ENCODE measurements around the gene UPK2. TPM values are rescaled to one million over a fixed set of nuclear protein-coding genes. Genes with fewer than 3 reads are reported as not detected.

The UPK2 gene
- total and polyA plus RNA-seq, 7 donors = not detected

DNA sequence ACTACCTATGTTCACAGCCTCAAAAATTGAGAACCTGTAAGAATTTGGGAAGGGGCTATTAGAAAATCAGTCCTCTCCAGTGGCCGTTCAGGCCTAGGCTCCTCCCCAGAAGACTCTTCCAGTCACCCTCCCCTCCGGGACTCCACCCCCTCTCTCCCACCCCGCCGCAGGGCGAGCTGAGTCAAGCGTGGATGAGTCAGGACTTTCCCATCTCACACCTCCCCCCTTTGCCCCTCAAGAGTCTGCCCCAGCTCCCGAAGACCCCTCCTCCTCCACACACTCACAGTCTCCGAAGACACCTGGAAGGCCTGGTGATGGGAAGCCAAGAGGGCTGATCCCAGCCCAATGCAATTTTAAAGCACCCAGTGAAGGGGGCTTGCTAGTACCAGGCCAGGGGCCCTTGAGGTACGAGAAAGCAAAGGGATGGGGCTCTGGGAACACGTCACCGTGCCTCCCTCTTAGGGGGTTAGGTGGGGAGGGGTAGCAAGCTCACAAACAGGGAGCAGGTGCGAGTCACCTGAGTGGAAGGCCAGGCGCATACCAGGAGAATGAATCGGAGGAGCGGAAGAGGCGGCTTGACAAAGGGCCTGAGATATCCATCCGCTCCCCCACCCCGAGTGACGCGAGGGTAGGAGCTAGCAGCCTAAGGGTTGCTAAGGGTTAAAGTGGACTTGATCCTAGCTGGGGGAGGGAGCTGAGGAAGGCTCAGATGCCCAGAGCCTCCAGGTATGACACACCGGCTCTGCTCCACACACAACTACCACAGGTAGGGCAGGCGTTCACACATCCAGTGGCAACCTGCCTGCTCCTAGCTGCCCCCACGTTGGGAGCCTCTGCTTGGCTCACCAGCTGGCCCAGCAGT is 44.0 kb upstream of the UPK2 start:
- Histone ChIP-seq H3K27ac (peak overlapping the region; percentile 95 to 100 (median 100)), H3K4me3 (peak overlapping the region; percentile 6 to 52 (median 45)), H3K9me3 (no peaks in the 10 kb centered on the region), H3K4me1 (peaks cover 0 to 100% (median 98%) of the 10 kb centered on the region in 4 donors), H3K36me3 (peaks cover 0 to 9% (median 7%) of the 10 kb centered on the region in 4 donors), H3K27me3 (no peaks in the 10 kb centered on the region)
- TF ChIP-seq EP300 (IDR thresholded peaks at IDR 0.05) (no peak), POLR2AphosphoS5 (IDR thresholded peaks at IDR 0.05) (peak; percentile 39 to 80 (median 57)), POLR2A (IDR thresholded peaks at IDR 0.05) (peak in 1 of 2 donors; percentile 45)
- TF ChIP-seq, protein P1, sequence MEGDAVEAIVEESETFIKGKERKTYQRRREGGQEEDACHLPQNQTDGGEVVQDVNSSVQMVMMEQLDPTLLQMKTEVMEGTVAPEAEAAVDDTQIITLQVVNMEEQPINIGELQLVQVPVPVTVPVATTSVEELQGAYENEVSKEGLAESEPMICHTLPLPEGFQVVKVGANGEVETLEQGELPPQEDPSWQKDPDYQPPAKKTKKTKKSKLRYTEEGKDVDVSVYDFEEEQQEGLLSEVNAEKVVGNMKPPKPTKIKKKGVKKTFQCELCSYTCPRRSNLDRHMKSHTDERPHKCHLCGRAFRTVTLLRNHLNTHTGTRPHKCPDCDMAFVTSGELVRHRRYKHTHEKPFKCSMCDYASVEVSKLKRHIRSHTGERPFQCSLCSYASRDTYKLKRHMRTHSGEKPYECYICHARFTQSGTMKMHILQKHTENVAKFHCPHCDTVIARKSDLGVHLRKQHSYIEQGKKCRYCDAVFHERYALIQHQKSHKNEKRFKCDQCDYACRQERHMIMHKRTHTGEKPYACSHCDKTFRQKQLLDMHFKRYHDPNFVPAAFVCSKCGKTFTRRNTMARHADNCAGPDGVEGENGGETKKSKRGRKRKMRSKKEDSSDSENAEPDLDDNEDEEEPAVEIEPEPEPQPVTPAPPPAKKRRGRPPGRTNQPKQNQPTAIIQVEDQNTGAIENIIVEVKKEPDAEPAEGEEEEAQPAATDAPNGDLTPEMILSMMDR (IDR thresholded peaks at IDR 0.05) = no peak
- whole genome bisulfite sequencing, 2 donors = 9 to 29% methylated on average over 23 of the region's 23 CpGs
- intact Hi-C loops (cut with DNase I) = no loop called here
- DNase-seq = peak; percentile 97

DNA sequence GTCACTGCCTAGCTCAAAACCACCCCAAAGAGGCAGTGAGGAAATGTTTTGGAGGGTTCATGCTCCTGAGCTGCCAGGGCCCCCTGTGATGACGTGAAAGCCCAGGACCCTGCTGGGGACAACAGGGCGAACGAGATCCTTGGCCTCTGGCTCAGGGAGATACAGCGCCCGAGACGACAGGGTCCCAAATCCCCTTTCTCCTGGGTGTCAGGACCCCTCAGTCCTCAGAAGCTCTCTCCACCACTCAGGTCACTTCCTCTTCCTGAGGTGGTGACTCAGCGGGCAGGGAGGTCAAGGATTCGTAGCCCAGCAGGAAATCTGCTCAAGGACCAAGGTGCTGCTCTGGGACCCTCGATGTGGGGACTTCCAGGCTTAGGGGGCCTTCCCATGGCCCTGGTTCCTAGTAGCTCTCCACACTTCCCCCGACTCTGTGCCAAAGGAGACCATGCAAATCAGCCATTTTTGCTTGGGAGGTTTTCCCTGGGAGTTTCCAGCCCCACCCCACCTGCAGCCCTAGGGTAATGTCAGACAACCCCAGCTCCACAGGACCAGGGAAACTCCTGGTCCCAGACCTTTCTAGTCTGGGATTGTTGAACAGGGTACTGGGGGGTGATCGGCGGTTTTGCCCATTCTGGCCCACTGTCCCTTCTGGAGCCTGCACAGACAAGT is 43.2 kb upstream of the UPK2 start:
- Histone ChIP-seq H3K27me3 (no peaks in the 10 kb centered on the region), H3K4me3 (peak overlapping the region in 2 of 4 donors; percentile 49 to 52), H3K27ac (peak overlapping the region; percentile 95 to 100 (median 100)), H3K4me1 (peaks cover 0 to 100% (median 98%) of the 10 kb centered on the region in 4 donors), H3K9me3 (no peaks in the 10 kb centered on the region), H3K36me3 (peaks cover 0 to 5% (median under 1%) of the 10 kb centered on the region in 4 donors)
- intact Hi-C loops (cut with DNase I) = no loop called here
- TF ChIP-seq, protein P1 (IDR thresholded peaks at IDR 0.05) = no peak
- no peak for TF ChIP-seq POLR2AphosphoS5 (IDR thresholded peaks at IDR 0.05)
- TF ChIP-seq EP300 (IDR thresholded peaks at IDR 0.05) = no peak
- TF ChIP-seq POLR2A (IDR thresholded peaks at IDR 0.05) = no peak
- DNase-seq = no peak
- 33% methylated on average over 12 of the region's 12 CpGs for WGBS, 2 donors

DNA sequence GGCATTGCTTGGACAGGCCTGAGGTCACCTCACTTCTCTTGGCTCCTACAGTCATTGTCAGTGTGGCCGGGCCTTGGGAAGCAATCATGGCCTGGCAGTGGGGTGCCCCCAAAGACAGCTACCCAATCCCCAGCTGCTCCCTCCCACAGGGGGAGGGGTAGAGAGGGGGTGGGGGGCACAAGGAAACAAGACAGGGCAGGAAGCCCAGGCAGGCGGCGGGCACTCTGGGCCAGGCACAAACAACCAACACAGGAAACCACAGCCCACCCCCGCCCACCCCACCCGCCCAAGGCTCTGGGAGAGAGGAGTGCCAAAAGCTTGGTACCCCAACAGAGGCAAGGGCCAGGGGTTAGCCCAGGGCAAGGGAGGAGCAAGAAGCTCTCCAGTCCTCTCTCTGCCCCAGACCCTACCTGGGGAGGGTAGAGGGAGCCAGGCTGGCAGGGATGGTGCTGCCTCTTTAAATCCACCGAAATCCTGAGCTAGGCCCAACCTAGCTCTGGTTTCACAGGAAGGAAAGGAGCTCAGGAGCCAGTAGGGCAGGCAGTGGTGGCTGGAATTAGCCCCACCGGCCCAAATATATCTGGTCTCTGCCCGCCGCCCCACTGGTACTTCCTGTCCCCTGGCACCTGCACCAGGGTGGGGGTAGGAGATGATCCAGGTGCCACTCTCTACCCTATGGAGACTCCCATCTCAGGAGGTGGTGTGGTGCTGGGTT is 42.5 kb upstream of the UPK2 start:
- Histone ChIP-seq H3K27me3 (no peaks in the 10 kb centered on the region), H3K36me3 (no peaks in the 10 kb centered on the region), H3K9me3 (no peaks in the 10 kb centered on the region), H3K27ac (peak overlapping the region; percentile 95 to 100 (median 100)), H3K4me1 (peaks cover 0 to 100% (median 98%) of the 10 kb centered on the region in 4 donors), H3K4me3 (peak overlapping the region in 1 of 4 donors; percentile 6)
- 9 to 11% methylated on average over 9 of the region's 9 CpGs for WGBS, 2 donors
- no peak for DNase-seq
- intact Hi-C loops (cut with DNase I) = no loop called here
- TF ChIP-seq, protein P1 (IDR thresholded peaks at IDR 0.05) = no peak
- no peak for TF ChIP-seq POLR2A (IDR thresholded peaks at IDR 0.05)
- no peak for TF ChIP-seq POLR2AphosphoS5 (IDR thresholded peaks at IDR 0.05)
- no peak for TF ChIP-seq EP300 (IDR thresholded peaks at IDR 0.05)

DNA sequence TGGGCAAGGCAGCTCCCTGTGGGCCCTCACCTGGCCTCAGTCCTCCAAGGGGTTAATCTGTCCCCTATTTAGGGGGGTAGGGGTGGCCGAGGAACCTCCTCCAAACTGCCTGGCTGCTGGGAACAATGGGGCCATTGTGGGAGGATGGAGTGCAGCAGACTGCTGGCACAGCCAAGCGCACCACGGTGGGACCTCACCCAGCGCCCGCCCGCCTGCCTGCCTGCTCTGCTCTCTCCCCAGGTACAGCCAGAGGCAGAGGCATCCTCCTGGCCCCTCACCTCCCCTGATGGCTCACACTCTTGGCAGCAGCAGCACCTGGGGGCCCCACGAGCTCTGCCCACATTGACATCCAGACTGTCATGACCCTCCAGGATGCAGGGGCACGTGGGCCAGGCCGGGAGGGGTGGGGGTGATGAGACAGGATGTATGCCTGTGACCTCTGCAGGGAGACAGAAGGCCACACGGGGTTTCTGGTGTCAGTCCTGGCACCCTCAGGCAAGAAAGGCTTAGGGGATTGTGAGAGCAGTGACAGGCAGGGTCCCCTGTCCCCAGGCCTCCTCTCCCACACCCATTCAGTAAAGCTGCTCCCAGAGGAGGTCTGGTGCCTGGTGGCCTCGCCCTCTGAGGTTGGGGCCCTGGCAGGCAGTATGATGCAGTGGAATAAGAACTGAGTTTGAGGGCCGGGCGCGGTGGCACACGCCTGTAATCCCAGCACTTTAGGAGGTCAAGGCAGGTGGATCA is 41.8 kb upstream of the UPK2 start:
- H3K9me3 ChIP-seq = no peaks in the 10 kb centered on the region
- peak overlapping the region in 1 of 4 donors; percentile 6 for H3K4me3 ChIP-seq
- H3K4me1 ChIP-seq = peaks cover 0 to 100% (median 99%) of the 10 kb centered on the region in 4 donors
- no peak for DNase-seq
- H3K27ac ChIP-seq = peak overlapping the region; percentile 95 to 100 (median 100)
- WGBS, 2 donors = 8 to 23% methylated on average over 15 of the region's 15 CpGs
- intact Hi-C loops (cut with DNase I) = no loop called here
- H3K27me3 ChIP-seq = no peaks in the 10 kb centered on the region
- H3K36me3 ChIP-seq = no peaks in the 10 kb centered on the region
- TF ChIP-seq POLR2AphosphoS5 (IDR thresholded peaks at IDR 0.05) (no peak), EP300 (IDR thresholded peaks at IDR 0.05) (no peak), POLR2A (IDR thresholded peaks at IDR 0.05) (no peak)
- TF ChIP-seq, protein P1 (IDR thresholded peaks at IDR 0.05) = no peak

Measured in sigmoid colon (tissue), 7 donors.